Measurements from ENCODE around the gene NDC80.
A peak's percentile ranks its signal among the peaks of the same experiment; 100 is the strongest.
"Not testable (repeated sequence)": the region's sequence is repeated elsewhere in the genome, so short reads cannot be mapped to it uniquely, and the experiment has no call there.

NDC80 gene

DNA sequence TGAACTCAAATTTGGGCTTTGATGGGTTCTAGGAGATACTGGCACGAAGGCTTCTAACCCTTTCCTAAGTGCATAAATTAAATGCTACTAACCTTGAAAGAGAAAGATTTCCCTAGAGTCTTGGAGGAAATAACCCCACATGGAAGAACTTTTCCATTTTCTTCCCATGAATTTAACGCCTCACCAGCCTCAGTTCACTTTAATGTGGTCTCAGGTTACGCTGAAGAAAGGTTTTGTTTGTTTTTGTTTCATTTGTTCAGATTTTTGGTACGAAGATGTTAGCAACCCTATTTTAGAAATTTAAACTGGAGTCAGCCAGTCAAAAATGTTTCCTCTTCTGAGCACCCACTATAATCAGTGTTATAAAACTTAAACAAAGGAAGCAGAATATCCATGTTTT lies 30.8 kb upstream of the NDC80 start:
- no peak for DNase-seq (ENCODE audit: low read depth in 1 of 2, low spot score in 1 of 2)
- TF ChIP-seq, protein P1, sequence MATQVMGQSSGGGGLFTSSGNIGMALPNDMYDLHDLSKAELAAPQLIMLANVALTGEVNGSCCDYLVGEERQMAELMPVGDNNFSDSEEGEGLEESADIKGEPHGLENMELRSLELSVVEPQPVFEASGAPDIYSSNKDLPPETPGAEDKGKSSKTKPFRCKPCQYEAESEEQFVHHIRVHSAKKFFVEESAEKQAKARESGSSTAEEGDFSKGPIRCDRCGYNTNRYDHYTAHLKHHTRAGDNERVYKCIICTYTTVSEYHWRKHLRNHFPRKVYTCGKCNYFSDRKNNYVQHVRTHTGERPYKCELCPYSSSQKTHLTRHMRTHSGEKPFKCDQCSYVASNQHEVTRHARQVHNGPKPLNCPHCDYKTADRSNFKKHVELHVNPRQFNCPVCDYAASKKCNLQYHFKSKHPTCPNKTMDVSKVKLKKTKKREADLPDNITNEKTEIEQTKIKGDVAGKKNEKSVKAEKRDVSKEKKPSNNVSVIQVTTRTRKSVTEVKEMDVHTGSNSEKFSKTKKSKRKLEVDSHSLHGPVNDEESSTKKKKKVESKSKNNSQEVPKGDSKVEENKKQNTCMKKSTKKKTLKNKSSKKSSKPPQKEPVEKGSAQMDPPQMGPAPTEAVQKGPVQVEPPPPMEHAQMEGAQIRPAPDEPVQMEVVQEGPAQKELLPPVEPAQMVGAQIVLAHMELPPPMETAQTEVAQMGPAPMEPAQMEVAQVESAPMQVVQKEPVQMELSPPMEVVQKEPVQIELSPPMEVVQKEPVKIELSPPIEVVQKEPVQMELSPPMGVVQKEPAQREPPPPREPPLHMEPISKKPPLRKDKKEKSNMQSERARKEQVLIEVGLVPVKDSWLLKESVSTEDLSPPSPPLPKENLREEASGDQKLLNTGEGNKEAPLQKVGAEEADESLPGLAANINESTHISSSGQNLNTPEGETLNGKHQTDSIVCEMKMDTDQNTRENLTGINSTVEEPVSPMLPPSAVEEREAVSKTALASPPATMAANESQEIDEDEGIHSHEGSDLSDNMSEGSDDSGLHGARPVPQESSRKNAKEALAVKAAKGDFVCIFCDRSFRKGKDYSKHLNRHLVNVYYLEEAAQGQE (IDR thresholded peaks at IDR 0.05; ENCODE audit: insufficient replicate concordance, low read depth): no peak
- no peak for TF ChIP-seq SPI1 (IDR thresholded peaks at IDR 0.05; ENCODE audit: borderline replicate concordance, low read depth)
- no peak for TF ChIP-seq POLR2AphosphoS5 (IDR thresholded peaks at IDR 0.05; ENCODE audit: low read depth)
- no peak for TF ChIP-seq GABPA (IDR thresholded peaks at IDR 0.05; ENCODE audit: low read depth)
- TF ChIP-seq, protein P2, sequence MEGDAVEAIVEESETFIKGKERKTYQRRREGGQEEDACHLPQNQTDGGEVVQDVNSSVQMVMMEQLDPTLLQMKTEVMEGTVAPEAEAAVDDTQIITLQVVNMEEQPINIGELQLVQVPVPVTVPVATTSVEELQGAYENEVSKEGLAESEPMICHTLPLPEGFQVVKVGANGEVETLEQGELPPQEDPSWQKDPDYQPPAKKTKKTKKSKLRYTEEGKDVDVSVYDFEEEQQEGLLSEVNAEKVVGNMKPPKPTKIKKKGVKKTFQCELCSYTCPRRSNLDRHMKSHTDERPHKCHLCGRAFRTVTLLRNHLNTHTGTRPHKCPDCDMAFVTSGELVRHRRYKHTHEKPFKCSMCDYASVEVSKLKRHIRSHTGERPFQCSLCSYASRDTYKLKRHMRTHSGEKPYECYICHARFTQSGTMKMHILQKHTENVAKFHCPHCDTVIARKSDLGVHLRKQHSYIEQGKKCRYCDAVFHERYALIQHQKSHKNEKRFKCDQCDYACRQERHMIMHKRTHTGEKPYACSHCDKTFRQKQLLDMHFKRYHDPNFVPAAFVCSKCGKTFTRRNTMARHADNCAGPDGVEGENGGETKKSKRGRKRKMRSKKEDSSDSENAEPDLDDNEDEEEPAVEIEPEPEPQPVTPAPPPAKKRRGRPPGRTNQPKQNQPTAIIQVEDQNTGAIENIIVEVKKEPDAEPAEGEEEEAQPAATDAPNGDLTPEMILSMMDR (IDR thresholded peaks at IDR 0.05; ENCODE audit: insufficient read depth, low read length): no peak
- no peak overlapping the region for H3K4me3 ChIP-seq (replicated peaks; ENCODE audit: insufficient read depth, low read length)
- H3K27me3 ChIP-seq (ENCODE audit: insufficient read depth, poor library complexity, severe bottlenecking): no peaks in the 10 kb centered on the region
- H3K27ac ChIP-seq (replicated peaks): no peak overlapping the region

DNA sequence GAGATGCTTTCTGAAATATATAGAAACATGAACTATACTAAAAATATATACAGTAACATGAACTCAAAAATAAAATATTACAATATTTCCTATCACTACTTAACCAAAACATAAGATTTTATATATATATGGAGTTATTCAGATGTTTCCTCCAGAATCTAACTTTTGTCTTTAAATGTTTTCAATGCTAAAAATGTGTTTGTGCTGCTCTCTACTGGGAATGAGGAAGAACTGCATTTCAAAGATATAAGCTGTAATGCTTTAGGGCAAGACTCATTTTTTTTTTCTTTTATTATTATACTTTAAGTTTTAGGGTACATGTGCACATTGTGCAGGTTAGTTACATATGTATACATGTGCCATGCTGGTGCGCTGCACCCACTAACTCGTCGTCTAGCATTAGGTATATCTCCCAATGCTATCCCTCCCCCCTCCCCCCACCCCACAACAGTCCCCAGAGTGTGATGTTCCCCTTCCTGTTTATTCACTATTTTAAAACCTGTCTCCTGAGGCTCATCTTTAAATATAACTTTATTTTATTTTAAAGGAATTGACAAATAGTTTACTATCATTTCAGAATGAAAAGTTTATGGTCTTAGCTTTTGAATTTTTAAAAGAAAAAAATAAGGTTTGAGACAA lies 29.3 kb upstream of the NDC80 start:
- not testable (repeated sequence) for H3K4me3 ChIP-seq (replicated peaks; ENCODE audit: insufficient read depth, low read length); H3K27ac ChIP-seq (replicated peaks); H3K27me3 ChIP-seq (ENCODE audit: insufficient read depth, poor library complexity, severe bottlenecking); DNase-seq (ENCODE audit: low read depth in 1 of 2, low spot score in 1 of 2)
- TF ChIP-seq, protein P2 (IDR thresholded peaks at IDR 0.05; ENCODE audit: insufficient read depth, low read length): peak; percentile 65

DNA sequence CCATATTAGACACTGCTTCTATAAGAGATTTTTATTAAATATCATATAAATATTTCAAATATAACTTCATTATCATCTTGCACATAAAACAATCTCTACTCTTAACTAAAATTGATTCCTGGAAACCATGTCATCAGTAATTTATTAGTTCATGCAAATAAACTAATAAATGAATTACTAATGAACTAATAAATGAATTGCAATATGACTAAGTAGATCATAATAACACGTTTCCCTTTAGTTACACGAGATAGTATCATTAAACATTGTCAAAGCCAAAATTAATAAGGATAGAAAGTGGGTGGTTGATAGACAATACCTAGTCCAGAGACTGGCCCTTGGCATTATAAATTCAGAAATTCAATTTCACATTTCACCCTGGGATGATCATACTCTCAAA lies 26.2 kb upstream of the NDC80 start:
- H3K27me3 ChIP-seq (ENCODE audit: insufficient read depth, poor library complexity, severe bottlenecking): no peaks in the 10 kb centered on the region
- TF ChIP-seq, protein P1 (IDR thresholded peaks at IDR 0.05; ENCODE audit: insufficient replicate concordance, low read depth): no peak
- TF ChIP-seq SPI1 (IDR thresholded peaks at IDR 0.05; ENCODE audit: borderline replicate concordance, low read depth): no peak
- TF ChIP-seq, protein P2 (IDR thresholded peaks at IDR 0.05; ENCODE audit: insufficient read depth, low read length): no peak
- TF ChIP-seq GABPA (IDR thresholded peaks at IDR 0.05; ENCODE audit: low read depth): no peak
- no peak for DNase-seq (ENCODE audit: low read depth in 1 of 2, low spot score in 1 of 2)
- H3K4me3 ChIP-seq (replicated peaks; ENCODE audit: insufficient read depth, low read length): no peak overlapping the region
- H3K27ac ChIP-seq (replicated peaks): no peak overlapping the region

DNA sequence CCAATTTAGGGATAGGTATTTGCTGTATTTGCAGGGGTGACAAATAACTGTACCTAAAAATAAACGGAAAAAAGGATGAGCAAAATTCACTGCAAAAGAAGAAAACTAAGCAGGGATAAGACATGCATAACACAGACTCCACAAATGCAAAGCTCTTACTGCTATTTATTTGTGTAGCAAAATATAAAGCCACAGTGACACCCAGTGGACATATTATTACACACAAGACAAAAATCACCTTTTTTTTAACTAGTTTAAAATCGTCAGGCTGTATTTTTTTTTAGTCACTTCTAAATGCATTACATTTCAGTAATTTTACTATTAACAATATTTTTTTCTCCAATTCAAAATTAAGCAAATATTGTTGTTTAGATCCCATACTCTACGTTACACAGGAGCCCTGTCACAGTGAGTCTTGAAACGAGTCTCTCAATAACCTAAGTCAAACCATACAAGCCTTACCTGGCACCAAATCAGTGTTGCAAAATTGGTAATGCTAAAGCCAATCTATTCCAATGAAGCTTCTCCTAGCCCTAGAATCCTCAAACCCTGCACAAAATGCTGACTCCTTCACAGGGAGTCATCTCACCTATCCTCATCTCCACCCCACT lies 23.8 kb upstream of the NDC80 start:
- TF ChIP-seq, protein P2 (IDR thresholded peaks at IDR 0.05; ENCODE audit: insufficient read depth, low read length): peak; percentile 23
- no peak for TF ChIP-seq GABPA (IDR thresholded peaks at IDR 0.05; ENCODE audit: low read depth)
- TF ChIP-seq, protein P1 (IDR thresholded peaks at IDR 0.05; ENCODE audit: insufficient replicate concordance, low read depth): no peak
- peak; percentile 32 to 43 for DNase-seq (ENCODE audit: low read depth in 1 of 2, low spot score in 1 of 2)

More for the DNA sequence above, 23.8 kb upstream of the NDC80 start:
- Histone ChIP-seq H3K27ac (replicated peaks) (no peak overlapping the region), H3K27me3 (ENCODE audit: insufficient read depth, poor library complexity, severe bottlenecking) (no peaks in the 10 kb centered on the region), H3K4me3 (replicated peaks; ENCODE audit: insufficient read depth, low read length) (no peak overlapping the region)
